SKM-1 treated with dmso at 0.1 percent for 144 hours (cell line): Measurements from ENCODE around the gene ZFP62.
A peak's percentile ranks its signal among the peaks of the same experiment; 100 is the strongest.

ENCODE experiments used
- DNase-seq: peaks from one replicate; lab custom pipeline; 2025; ENCODE audit not compliant: unreplicated experiment; lab: John Stamatoyannopoulos, UW

The ZFP62 gene

DNA sequence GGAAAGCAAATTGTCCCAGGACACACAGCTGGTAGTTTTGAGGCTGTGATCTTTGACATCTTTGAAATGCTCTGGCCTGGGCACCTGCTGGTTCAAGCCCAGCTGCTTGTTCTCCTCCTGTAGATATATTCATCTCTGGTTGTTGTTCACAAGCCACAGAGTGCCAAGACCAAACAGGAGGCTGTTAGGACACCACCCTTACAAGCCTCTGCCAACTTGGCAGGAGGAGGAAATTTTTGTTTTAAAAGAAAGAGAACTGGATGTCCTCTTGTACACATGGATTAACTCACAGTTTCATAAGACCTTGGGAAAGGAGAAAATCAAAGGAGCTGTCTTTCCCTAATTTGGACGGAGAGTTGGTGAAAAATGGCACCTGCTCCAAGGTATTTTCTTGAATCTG, 8.5 kb upstream of the ZFP62 start:
- no peak for DNase-seq

DNA sequence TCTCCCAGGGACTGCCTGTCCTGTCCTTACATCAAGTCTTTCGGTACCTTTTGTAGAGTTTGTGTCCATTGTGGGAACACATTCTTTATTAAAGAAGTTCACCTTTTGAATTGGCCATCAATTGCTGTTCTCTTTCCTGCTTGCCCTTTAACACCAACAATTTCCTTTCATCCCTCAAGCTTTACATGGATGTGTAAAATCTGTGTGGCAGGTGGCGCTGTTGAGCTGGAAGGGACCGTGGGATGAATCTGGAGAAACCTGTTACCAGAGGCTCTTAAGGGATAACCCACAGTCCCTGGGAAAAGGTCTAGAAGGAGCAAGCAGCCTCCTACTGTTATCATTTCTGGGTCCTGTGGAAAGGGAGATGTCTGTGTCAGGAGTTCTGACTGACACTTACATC, 7.9 kb upstream of the ZFP62 start:
- DNase-seq: peak; percentile 70

DNA sequence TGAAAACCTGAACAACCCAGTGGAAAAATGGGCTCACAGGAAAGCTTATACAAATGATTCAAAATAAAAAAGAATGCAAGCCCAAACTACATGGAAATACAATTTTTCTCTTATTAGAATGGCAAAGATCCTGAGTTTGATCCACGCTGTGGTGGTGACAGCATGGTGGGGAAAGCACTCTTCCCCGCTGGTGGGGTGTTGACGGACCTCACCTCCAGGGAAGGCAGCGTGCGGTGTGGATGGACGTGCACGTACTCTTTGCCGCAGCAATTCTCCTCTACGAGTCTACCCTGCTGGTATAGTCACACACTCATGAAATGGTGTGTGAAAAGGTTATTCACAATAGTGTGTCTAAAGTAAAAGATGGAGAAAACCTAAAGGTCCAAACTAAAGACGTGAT, 5.9 kb upstream of the ZFP62 start:
- DNase-seq: no peak

DNA sequence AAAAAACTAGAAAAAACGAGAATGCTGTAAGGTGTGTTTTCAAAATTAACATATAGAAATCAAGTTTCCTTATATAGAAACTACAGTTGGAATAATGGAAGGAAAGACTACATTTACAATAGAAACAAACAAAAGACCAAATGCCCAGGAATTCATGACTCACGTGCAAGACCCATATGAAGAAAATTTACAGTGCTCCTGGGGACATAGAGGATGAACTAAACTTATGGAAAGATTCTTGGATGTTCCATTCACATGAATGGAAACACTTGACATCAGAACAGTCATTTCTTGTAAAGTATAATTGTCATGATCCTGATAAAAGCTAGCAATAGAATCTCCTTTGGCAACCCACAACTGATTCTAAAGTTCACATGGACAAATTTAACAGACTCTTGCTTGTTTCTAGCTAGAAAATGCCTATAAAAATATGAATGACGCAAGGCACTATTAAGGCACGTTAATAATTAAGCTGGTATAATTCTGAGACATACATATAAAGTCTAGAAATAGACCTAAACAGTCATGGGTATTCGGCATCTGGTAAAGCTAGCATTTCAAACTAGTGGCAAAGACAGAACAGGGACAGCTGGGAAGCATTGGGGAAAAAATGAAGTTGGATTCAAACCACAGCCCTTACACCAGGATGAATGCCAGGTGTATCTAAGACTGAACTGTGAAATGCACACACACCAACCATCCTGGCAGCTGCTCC, 5.1 kb upstream of the ZFP62 start:
- DNase-seq: no peak

DNA sequence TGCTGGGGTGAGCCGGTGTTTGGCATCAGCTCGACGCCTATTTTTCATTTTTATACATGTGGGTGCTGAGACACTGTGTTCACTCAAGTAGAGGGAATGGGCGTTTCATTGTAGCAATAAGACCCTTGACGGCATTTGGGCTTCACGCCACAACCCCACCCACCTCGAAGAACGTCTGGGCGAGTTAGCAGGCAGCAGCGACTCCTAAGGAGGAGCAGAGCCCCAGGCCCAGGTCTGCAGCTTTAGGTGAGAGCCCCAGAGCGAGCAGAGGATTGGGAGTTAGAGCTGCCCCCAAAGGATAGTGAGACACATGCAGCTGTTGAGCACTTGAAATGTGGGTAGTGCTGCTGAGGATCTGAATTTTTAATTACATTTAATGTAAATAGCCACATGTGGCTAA, 1.6 kb upstream of the ZFP62 start:
- DNase-seq: no peak

DNA sequence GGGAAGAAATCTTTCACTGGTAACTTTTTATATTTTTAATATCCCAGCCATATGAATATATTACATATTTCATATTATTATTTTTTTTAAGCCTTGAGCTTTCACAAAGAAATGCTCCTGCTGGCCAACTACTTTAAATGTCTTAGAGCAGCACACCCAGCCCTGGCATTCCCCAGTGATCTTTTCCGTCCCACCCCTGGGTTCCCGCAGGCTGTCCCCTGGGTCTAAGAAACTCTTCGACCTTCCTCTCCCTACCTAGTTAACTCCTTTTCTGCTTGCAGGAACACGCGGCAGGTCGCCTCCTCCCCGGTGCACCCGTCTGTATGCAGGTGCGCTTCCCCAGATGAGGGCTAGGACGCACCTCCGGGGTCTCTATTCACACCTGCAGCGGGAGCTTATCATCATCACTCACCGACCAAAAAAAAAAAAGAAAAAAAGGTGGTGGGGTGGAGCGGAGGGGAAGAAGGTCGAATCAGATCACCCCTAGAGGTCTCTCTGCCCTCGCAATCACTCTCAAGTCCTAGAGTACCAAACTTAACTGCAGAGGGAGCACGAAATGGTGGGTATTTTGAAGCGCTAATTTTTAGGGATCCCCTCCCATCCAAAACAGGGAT, 696 bp downstream of the ZFP62 start:
- DNase-seq: peak; percentile 69

DNA sequence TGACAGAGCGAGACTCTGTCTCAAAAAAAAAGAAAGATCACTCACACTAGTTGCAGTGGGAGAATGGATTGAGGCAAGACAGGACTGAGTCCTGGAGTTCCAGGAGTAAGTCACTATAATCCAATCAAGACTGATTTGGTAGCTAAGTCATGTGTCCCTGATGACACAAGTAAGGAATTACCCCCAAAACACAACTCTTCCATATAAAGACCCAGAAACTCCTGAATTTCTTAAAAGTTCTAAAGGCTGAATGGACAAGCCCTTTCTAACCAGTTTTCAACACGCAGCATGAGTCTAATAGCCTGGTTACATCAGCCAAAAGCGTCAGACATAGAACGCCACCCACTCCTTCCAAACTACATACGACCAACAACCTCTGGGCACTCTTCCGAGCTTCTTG, 2.5 kb downstream of the ZFP62 start:
- DNase-seq: no peak

DNA sequence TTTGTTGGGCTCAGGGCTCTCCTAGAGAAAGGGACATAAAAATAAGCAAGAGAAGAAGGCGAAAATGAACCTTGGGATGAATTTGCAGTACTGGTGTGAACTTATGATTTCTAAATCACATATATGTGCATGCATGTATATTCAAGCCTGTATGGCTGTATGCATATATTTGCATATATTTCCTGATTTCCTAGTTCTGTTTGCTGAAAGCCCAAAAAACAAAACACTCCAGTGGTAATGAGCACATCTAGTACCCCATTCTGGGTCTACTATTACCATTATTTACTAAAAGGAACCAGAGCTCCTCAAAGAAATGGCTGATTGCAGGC, 7.3 kb downstream of the ZFP62 start:
- no peak for DNase-seq

DNA sequence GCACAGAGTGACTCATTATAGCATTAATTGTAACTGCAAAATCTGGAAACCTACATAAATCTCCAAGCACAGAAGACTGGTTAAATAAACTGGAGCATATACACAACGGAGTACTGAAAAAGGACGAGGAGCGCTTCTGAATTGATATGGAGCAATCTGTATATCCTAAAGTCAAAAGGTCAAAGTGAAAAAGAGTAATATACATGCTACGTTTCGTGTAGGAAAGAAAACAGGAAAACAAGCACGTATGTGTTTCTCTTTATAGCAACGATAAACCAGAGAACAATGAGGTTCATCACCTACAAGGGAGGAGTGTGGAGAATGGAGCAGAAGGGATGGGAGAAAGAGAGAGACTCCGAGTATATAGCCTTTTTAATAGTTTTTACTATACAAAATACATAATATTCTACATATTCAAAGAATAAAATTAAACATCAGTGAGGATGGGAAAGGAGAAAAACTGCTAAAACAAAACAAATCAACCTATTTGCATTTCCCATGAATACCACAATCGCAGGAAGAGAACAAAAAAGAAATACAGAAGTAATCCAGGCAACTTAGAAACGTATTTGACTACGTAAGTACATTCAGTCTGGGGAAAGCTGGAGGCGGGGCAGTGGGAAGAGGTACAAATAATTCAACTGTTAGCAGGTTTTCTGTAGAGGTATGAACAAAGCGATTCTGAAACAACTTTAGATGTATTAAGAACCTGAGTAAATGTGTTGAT, 7.8 kb downstream of the ZFP62 start:
- no peak for DNase-seq

DNA sequence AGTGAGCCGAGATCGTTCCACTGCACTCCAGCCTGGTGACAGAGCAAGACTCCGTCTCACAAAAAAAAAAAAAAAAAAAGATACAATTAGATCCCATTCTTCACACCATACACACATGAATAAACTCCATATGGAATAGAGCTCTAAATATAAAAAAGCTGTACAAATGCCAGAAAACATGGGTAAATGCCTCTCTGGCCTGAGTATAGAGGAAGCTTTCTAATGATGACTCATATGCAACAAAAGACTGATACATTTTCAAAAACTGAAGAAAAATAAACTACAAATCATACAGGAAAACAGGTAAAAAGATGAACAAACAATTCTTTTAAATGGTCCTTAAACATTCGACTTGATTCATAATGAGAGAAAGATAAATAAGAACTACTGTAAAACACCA, 8.6 kb downstream of the ZFP62 start:
- no peak for DNase-seq

DNA sequence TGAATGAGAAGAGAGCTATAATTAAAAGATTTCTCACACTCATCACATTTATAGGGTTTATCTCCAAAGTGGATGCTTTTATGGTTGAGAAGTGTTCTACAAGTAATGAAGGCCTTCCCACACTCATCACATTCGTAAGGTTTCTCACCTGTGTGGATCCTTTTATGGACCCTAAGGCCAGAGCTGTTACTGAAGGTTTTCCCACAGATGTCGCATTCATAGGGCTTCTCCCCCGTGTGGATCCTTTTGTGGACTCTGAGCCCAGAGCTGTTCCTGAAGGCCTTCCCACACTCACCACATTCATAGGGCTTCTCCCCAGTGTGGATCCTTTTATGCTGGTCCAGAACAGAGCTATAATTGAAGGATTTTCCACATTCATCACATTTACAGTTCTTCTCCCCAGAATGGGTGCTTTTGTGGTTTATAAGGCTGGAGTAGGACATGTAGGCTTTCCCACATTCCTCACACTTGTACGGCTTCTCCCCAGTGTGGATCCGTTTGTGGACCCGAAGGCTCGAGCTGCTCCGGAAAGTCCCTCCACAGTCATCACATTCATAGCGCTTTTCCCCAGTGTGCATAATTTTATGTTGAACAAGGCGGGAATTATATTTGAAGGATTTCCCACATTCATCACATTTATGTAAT, 10.5 kb downstream of the ZFP62 start:
- no peak for DNase-seq

DNA sequence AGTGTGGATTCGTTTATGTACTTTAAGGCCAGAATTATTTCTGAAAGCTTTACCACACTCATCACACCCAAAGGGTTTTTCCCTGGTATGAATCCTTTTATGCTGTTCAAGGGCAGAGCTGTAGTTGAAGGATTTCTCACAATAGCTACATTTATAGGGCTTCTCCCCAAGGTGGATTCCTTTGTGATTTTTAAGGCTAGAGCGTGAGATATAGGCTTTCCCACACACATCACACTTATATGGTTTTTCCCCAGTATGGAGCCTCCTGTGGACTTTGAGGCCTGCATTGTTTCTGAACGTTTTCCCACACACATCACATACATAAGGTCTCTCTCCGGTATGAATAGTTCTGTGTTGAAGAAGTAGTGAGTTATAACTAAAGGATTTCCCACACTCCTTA, 11.2 kb downstream of the ZFP62 start:
- no peak for DNase-seq

DNA sequence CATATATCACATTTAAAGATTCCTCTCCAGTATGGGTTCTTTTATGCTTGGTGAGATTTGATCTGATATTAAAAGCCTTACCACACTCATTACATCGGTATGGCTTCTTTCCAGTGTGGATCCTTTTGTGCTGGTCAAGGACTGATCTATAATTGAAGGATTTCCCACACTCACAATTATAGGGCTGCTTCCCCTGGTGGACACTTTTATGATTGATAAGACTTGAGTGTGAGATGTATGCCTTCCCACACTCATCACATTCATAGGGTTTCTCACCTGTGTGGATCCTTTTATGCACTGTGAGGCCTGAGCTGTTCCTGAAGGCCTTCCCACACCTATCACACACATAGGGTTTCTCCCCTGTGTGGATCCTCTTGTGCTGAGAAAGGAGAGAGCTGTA, 12.2 kb downstream of the ZFP62 start:
- no peak for DNase-seq

DNA sequence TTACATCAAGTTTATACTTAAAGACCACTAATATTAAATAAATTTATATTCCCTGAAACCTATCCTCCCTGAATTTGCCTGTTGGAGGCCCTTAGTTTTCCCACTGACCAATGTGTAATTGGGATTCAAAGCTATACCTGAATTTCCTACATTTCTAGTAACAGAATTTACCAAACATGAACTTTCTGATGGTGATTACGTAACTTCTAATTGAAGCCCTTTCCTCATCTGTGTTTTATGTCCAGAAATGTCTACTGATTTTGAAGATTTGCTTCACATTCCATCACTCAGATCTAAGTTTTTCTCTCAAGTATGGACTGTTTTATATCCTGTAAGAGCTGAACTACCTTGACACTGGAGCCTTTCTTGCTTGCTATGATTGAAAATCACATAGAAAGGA, 12.8 kb downstream of the ZFP62 start:
- no peak for DNase-seq

DNA sequence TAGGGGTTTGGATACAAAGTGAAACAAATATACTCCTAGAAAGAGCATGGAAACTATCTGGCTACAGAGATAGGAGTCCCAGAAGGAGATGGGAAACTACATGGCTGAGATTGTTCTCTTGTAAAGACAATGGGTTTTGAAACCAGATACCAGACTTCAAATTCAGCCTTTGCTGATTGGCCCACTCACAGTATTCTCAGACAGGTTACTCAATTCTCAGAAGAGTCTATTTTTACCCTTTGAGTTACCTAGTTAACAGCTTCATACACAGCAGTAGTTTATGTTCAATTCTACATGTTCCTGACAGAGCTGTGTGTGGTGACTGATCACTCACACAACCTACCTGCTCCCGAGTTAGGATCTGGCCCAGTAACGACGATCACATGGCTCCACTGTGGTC, 14.1 kb downstream of the ZFP62 start:
- DNase-seq: no peak

DNA sequence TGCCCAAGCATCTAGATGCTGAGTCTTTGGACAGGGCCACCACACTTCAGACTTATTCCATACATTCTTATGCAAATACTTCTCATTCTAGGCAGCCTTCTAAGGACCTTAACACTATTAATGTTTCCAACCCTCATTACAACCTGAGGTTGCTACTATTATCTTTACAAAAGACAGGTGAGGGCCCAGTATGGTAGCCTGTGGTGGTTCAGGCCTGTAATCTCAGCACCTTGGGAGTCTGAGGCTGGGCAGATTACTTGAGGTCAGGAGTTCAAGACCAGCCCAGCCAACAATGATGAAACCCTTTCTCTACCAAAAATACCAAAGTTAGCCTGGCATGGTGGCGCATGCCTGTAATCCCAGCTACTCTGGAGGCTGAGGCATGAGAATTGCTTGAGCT, 16.2 kb downstream of the ZFP62 start:
- DNase-seq: no peak

DNA sequence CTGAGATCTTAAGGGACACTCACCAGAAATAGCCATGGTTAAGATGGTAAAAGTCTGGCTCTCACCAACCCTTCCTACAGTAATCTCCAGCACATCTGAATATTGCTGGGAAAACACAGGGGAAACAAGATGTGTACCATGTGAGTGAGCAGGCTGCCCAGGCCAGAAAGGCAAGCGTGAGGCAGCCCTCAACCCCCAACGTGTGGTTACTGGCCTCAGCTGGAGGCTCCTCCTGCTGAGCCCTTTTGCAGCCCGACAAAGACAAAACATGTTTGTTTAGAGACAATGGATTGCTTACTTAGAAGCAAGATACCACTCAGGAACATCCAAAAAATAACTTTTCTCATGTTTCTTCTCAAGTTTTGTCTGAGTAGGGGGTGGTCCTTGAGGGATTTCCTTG, 16.6 kb downstream of the ZFP62 start:
- DNase-seq: no peak

DNA sequence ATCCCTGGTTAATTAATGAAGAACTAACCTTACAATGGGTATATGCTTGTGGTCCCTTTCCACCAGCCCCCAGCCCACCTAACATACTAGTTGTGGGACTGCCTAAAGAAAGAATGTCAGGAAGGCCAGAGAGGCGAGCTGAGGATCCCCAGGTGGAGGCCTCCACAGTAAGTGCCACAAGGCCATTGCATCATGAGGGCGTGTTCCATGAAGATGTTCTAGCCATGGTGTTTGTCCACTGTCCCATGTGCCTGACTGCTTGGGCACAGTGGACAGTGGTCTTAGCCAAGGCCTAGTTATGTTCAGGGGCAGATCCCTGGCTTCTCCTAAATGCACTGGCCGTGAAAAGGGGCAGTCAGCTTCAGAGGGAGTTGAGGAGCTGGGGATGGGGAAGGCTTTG, 21.1 kb downstream of the ZFP62 start:
- DNase-seq: no peak

DNA sequence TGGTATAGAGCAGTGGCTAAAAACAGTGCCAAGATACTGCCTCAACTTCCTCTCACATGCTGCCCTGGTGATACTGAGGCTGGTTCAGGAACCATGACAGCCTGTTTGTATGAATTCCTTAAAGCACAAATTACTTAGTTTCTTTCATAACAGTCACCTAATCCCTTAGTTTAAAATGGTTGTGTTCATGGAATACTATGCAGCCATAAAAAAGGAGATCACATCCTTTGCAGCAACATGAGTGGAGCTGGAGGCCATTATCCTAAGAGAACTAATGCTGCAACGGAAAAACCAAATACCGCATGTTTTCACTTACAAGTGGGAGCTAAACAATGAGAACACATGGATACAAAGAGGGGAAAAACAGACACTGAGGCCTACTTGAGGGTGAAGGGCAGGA, 21.8 kb downstream of the ZFP62 start:
- DNase-seq: no peak

DNA sequence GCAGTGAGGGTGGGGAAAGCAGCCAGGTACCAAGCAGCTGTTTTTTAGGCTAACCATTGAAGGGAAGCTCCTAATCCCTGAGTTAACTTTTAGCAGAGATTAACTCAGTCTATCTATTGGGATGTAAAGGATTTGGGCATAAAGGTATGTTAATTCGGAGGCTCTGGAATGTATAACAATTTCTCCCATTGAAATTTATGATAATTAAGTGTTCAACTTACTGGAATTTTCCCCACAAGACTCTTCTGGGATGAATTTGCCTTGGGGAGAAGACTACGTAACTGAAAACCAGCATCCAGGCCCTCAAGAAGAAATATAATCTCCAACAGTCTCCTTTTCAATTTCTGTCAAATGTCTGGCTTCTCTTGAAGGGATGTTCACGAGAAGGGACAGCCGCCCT, 23.6 kb downstream of the ZFP62 start:
- DNase-seq: no peak

DNA sequence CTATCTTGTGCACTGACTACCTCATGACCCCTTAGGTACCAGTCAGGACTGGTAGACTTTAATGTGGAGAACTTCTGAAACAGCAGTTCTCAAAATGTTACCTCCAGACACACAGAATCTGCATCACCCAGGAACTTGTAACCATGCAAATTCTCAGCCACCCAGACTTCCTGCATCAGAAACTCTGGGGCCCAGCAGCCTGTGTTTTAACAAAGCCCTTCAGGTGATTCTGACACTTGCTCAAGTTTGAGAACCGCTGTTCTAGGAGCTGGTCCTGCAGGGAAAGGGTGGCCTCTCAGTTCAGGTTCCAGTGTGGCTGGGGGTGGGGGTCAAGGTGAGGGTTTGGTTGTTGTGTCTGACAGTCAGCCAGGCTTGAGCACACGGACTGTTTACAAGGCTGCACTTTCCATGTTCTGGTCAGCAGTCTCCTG, 28.4 kb downstream of the ZFP62 start:
- no peak for DNase-seq
